GM12873 (cell line): ENCODE measurements around the gene PXMP4.
A peak's percentile ranks its signal among the peaks of the same experiment; 100 is the strongest.

Experiments
- CTCF ChIP-seq: IDR thresholded peaks from 2 replicates; pipeline ENCODE4 v1.5.1; 2012; ENCODE audit warnings: low read depth, mild to moderate bottlenecking, moderate library complexity, low read length, control low read depth; ENCODE audit not compliant: insufficient read depth; ENCODE audit errors: missing control alignments

Gene PXMP4

GRCh38 chr20:33689493-33689892 is 30.6 kb downstream of the PXMP4 start:
- no peak for TF ChIP-seq CTCF

- no peak for TF ChIP-seq CTCF
These were observed 31.1 kb downstream of the PXMP4 start for GRCh38 chr20:33688938-33689424.

- no peak for TF ChIP-seq CTCF
These were observed 31.8 kb downstream of the PXMP4 start for GRCh38 chr20:33687993-33688937.

- no peak for TF ChIP-seq CTCF
These were observed 32.7 kb downstream of the PXMP4 start for GRCh38 chr20:33687370-33687915.

- TF ChIP-seq CTCF, result no peak
These were observed 33.1 kb downstream of the PXMP4 start for GRCh38 chr20:33686984-33687366.

- peak; percentile 22 for TF ChIP-seq CTCF
These were observed 33.8 kb downstream of the PXMP4 start, which contains the start of gene E2F1 for GRCh38 chr20:33686100-33686983. TSS of gene E2F1 (minus strand) at chr20:33686385. CDS start at chr20:33686264, 121 bp downstream.
